Nephron progenitor cell (in vitro differentiated cells): Measurements from ENCODE around the gene RALGPS2.

Source experiments
- DNase-seq: peaks from one replicate; pipeline ENCODE4 v3.0.0; 2021
- H3K27ac Mint-ChIP-seq: 2 replicates; pipeline ENCODE4 v1.8.0; 2021; ENCODE audit warnings: mild to moderate bottlenecking, moderate library complexity, mixed read lengths
- H3K27me3 Mint-ChIP-seq: 2 replicates; pipeline ENCODE4 v1.8.0; 2021; ENCODE audit warnings: mild to moderate bottlenecking, low read depth, mixed read lengths; ENCODE audit not compliant: poor library complexity
- H3K36me3 Mint-ChIP-seq: 2 replicates; pipeline ENCODE4 v1.8.0; 2021; ENCODE audit warnings: low read depth, mixed read lengths
- H3K4me1 Mint-ChIP-seq: 2 replicates; pipeline ENCODE4 v1.8.0; 2021; ENCODE audit warnings: mixed read lengths
- H3K4me3 Mint-ChIP-seq: 2 replicates; pipeline ENCODE4 v1.8.0; 2021; ENCODE audit warnings: mild to moderate bottlenecking, moderate library complexity, mixed read lengths
- H3K9me3 Mint-ChIP-seq: 2 replicates; pipeline ENCODE4 v1.8.0; 2021; ENCODE audit warnings: mild to moderate bottlenecking, moderate library complexity, mixed read lengths
- TF ChIP-seq, protein P1 (sequence below): fragments of 200-600 bp; sonication (generic); IDR thresholded peaks from 2 replicates; pipeline ENCODE4 v1.5.0; 2021; ENCODE audit warnings: antibody characterized with exemption

Gene RALGPS2

DNA sequence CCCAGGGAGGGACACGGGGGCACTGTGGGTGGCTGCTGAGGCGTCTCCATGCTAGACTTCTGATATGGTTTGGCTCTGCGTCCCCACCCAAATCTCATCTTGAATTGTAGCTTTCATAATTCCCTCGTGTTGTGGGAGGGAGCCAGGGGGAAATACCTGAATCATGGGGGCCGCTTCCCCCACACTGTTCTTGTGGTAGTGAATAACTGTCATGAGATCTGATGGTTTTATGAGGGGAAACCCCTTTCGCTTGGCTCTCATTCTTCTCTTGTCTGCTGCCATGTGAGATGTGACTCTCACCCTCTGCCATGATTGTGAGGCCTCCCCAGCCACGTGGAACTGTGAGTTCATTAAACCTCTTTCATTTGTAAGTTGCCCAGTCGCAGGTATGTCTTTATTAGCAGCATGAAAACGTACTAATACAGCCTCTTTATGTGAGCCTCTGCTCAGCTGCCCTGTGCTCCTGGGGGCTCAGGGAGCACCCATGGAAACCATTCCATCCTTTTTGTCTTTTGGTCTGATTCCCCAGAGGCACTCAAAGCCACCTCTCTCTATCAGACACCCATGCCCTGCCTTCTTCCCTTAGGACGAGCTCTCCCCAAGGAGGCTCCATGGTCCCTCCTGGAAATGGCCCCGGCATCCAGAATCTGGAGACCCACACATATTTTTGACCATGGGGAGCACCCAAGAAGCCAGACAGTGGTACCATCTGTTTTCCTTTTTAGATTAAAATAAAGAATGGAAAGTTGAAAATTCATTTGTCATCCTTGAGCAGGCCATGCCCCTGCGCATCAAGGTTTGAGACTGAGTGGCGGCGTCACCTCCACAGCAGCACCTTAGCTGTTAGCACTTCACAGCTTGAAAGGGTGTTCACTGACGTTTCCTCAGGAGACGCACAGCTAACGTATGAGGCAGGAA, 234.8 kb downstream of the RALGPS2 start:
- Mint-ChIP-seq H3K4me3 (no peak overlapping the region), H3K27ac (no peak overlapping the region), H3K27me3 (peaks cover 3% of the 10 kb centered on the region), H3K4me1 (peaks cover 7% of the 10 kb centered on the region), H3K9me3 (peaks cover 10% of the 10 kb centered on the region), H3K36me3 (no peaks in the 10 kb centered on the region)
- no peak for DNase-seq
- TF ChIP-seq, protein P1, sequence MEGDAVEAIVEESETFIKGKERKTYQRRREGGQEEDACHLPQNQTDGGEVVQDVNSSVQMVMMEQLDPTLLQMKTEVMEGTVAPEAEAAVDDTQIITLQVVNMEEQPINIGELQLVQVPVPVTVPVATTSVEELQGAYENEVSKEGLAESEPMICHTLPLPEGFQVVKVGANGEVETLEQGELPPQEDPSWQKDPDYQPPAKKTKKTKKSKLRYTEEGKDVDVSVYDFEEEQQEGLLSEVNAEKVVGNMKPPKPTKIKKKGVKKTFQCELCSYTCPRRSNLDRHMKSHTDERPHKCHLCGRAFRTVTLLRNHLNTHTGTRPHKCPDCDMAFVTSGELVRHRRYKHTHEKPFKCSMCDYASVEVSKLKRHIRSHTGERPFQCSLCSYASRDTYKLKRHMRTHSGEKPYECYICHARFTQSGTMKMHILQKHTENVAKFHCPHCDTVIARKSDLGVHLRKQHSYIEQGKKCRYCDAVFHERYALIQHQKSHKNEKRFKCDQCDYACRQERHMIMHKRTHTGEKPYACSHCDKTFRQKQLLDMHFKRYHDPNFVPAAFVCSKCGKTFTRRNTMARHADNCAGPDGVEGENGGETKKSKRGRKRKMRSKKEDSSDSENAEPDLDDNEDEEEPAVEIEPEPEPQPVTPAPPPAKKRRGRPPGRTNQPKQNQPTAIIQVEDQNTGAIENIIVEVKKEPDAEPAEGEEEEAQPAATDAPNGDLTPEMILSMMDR, result no peak

DNA sequence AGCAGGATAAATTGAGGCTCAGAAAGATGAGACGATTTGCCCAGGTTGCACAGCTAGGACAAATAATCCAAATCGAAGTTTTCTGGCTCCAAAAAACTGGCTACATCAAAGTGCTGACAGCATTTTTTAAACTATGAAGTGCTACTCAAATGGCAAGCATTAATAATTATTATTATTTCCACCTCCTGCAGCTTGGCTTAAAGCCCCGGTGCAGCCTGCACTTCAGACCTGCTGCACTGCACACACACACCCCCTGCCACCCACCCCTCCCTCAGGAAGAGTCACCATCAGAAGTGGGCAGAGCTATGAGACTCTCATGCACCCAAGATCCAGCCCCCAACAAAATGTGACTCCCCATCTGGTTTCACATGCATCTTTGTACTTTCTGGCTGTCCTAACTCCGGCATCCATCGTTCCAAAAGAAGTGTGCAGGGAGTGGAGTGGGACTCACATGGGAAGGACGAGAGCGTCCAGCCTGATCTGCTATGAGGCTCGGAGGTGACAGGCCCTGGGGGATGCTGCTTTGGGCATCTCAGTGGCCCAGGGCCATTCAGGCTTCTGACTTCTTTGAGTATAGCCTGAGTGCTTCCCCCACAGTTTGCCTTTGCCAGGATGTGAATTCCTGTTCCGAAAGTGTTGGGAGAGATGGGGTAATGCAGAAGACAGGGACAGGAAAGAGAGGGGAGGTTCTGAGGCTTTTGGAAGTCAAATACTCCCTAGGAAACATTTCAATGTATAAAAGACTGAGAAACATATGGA, 235.6 kb downstream of the RALGPS2 start:
- Mint-ChIP-seq H3K4me3 (no peak overlapping the region), H3K36me3 (no peaks in the 10 kb centered on the region), H3K27ac (no peak overlapping the region), H3K27me3 (peaks cover 3% of the 10 kb centered on the region), H3K9me3 (peaks cover 18% of the 10 kb centered on the region), H3K4me1 (peaks cover 7% of the 10 kb centered on the region)
- TF ChIP-seq, protein P1, result no peak
- no peak for DNase-seq

DNA sequence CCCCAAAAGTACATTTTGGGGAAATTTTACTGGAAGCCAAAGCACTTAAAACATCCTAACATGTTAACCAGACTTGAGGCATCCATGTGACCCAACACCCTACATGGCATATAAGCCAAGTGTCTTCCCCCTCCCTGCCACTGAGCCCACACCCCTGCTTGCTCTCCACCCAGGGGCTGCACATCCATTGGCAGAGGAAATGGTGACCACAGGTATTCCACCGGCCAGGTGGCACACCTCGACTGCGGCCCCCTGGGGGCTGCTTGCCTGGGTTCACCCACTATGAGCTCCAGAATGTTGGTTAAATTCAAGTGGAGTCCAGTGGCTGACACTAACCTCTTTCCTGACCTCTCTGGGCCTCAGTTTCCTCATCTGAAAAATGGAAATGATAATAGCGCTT, 236.3 kb downstream of the RALGPS2 start:
- H3K27me3 Mint-ChIP-seq, result peaks cover 3% of the 10 kb centered on the region
- no peak for DNase-seq
- H3K9me3 Mint-ChIP-seq, result peaks cover 19% of the 10 kb centered on the region
- no peak overlapping the region for H3K27ac Mint-ChIP-seq
- H3K36me3 Mint-ChIP-seq, result no peaks in the 10 kb centered on the region
- TF ChIP-seq, protein P1, result no peak
- H3K4me1 Mint-ChIP-seq, result peaks cover 7% of the 10 kb centered on the region
- no peak overlapping the region for H3K4me3 Mint-ChIP-seq

DNA sequence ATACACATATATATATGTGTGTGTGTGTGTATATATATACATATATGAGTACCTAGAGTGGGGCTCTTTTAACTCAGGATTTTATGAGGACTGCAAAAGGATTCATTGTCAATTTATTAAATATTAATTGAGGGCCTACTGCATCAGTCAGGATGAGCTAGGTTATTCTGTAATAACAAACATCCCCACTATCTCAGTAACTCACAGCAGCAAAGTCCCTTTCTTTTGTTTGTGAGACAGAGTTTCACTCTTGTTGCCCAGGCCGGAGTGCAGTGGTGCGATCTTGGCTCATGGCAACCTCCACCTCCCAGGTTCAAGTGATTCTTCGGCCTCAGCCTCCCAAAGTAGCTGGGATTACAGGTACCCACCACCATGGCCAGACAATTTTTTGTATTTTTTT, 236.8 kb downstream of the RALGPS2 start:
- H3K4me3 Mint-ChIP-seq, result no peak overlapping the region
- TF ChIP-seq, protein P1, result no peak
- no peaks in the 10 kb centered on the region for H3K36me3 Mint-ChIP-seq
- peaks cover 7% of the 10 kb centered on the region for H3K4me1 Mint-ChIP-seq
- H3K9me3 Mint-ChIP-seq, result peaks cover 23% of the 10 kb centered on the region
- peaks cover 3% of the 10 kb centered on the region for H3K27me3 Mint-ChIP-seq
- DNase-seq, result no peak
- H3K27ac Mint-ChIP-seq, result no peak overlapping the region

DNA sequence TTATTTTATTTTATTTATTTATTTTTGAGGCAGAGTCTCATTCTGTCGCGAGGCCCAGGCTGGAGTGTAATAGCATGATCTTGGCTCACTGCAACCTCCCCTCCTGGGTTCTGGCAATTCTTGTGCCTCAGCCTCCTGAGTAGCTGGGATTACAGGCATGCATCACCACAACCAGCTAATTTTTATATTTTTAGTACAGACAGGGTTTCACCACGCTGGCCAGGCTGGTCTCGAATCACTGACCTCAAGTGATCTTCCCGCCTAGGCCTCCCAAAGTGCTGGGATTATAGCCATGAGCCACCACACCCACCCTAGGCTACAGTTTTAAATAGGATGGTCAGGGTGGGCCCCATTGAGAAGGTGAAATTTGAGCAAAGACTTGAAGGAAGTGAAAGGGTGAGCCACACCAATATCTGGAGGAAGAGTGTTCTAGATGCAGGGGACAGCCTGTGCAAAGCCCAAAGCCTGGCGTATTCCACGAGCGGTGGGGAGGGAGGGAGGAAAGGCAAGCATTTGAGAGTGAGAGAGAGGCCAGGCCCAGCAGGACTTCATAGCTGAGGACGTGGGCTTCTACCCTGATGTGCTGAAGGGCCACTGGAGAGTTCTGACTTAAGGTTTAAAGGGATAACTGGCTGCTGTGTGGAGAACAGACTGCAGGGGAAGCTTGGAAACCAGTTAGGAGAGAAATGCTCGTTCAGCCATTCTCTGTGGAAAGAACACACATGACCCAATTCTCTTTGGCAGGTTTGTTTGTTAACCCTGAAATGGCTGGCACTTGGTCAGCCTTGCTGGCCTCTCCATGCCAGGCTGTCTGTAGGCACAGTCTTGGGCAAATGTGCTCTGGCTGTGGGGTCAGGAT, 238.0 kb downstream of the RALGPS2 start:
- TF ChIP-seq, protein P1, result no peak
- Mint-ChIP-seq H3K27ac (no peak overlapping the region), H3K9me3 (peaks cover 29% of the 10 kb centered on the region), H3K4me1 (peaks cover 7% of the 10 kb centered on the region), H3K36me3 (no peaks in the 10 kb centered on the region), H3K27me3 (peaks cover 3% of the 10 kb centered on the region), H3K4me3 (no peak overlapping the region)
- DNase-seq, result no peak
